Fibroblast of lung (primary cell): ENCODE results near the gene PHF2. TPM values are rescaled to one million over a fixed set of nuclear protein-coding genes. Genes with fewer than 3 reads are reported as not detected.

Experiments used
- DNase-seq, 2 donors: peaks; one replicate each; pipeline versions ENCODE4 v3.0.0 to v3.0.0-alpha.2; 2010; ENCODE audit warnings: low read depth in 2 of 2
- H2AFZ ChIP-seq: 2 replicates; pipeline ENCODE4 v1.5.1; 2012; ENCODE audit warnings: low read length, control low read depth, inconsistent platforms
- H3K27ac ChIP-seq: 2 replicates; pipeline ENCODE4 v1.5.1; 2011; ENCODE audit warnings: low read length, control low read depth; ENCODE audit not compliant: insufficient read depth
- H3K27me3 ChIP-seq: 2 replicates; pipeline ENCODE4 v1.5.1; 2011; ENCODE audit warnings: mild to moderate bottlenecking, low read length; ENCODE audit not compliant: control insufficient read depth, insufficient read depth
- H3K36me3 ChIP-seq: 2 replicates; pipeline ENCODE4 v1.5.1; 2011; ENCODE audit warnings: low read length; ENCODE audit not compliant: control insufficient read depth, insufficient read depth
- H3K4me1 ChIP-seq: 2 replicates; pipeline ENCODE4 v1.5.1; 2011; ENCODE audit warnings: low read length; ENCODE audit not compliant: control insufficient read depth, insufficient read depth; ENCODE audit errors: extremely low read depth
- H3K4me2 ChIP-seq: 2 replicates; pipeline ENCODE4 v1.5.1; 2011; ENCODE audit warnings: low read length, control low read depth; ENCODE audit not compliant: insufficient read depth; ENCODE audit errors: extremely low read depth
- H3K4me3 ChIP-seq, 4 experiments: fragments of 200-600 bp in 1 of 4; sonication (generic) in 1 of 4; replicated peaks in 1 of 4; 2 replicates each; pipeline ENCODE4 v1.5.1; 2011 to 2016; ENCODE audit warnings: low read length in 4 of 4, low read depth in 3 of 4, mild to moderate bottlenecking in 3 of 4, control low read depth in 2 of 4, inconsistent platforms in 1 of 4, mixed read lengths in 1 of 4; ENCODE audit not compliant: insufficient read depth in 1 of 4; ENCODE audit errors: control extremely low read depth in 1 of 4
- H3K79me2 ChIP-seq: 2 replicates; pipeline ENCODE4 v1.5.1; 2012; ENCODE audit warnings: mild to moderate bottlenecking, low read length, inconsistent platforms; ENCODE audit not compliant: control insufficient read depth, insufficient read depth
- H3K9ac ChIP-seq: 2 replicates; pipeline ENCODE4 v1.5.1; 2011; ENCODE audit warnings: mild to moderate bottlenecking, low read length, control low read depth; ENCODE audit not compliant: insufficient read depth
- H3K9me3 ChIP-seq: 2 replicates; pipeline ENCODE4 v1.5.1; 2012; ENCODE audit warnings: low read depth, low read length; ENCODE audit not compliant: control insufficient read depth, insufficient read depth
- H4K20me1 ChIP-seq: 2 replicates; pipeline ENCODE4 v1.5.1; 2011; ENCODE audit warnings: low read length; ENCODE audit not compliant: control insufficient read depth, insufficient read depth; ENCODE audit errors: extremely low read depth
- CTCF ChIP-seq, 2 donors: IDR thresholded peaks in 1 of 2; conservative IDR thresholded peaks in 1 of 2; 1 replicate in 1 of 2; 2 replicates in 1 of 2; pipeline ENCODE4 v1.5.1; 2011 to 2012; ENCODE audit warnings: low read length in 2 of 2, control low read depth in 1 of 2, inconsistent platforms in 1 of 2, low read depth in 1 of 2, mild to moderate bottlenecking in 1 of 2
- EZH2 ChIP-seq: IDR thresholded peaks from 2 replicates; pipeline ENCODE4 v1.5.1; 2012; ENCODE audit warnings: low read length, control low read depth, mild to moderate bottlenecking; ENCODE audit errors: missing control alignments
- polyA plus RNA-seq, 2 donors: library from polyadenylated mRNA; depleted of rRNA in 1 of 2; stranded (reverse) in 1 of 2; unstranded in 1 of 2; fragments of >200 nt; gene quantifications; 2 replicates each; pipeline ENCODE4 v1.2.1, GENCODE V29; 2011 to 2012; ENCODE audit warnings: missing spikeins in 1 of 2
- total RNA-seq: library from RNA; depleted of rRNA; stranded (reverse); fragments of >200 nt; gene quantifications from 2 replicates; pipeline ENCODE4 v1.2.1, GENCODE V29; 2014

The PHF2 gene
- total and polyA plus RNA-seq, 2 donors (not counting 1 experiment from before 2014, with no cell fraction given): 9.2 to 13.4 TPM

GRCh38 chr9:93533863-93534262 is 42.5 kb upstream of the PHF2 start:
- H3K4me1 ChIP-seq: no peaks in the 10 kb centered on the region
- H3K79me2 ChIP-seq: peaks cover 2% of the 10 kb centered on the region
- no peak overlapping the region for H3K27ac ChIP-seq
- no peaks in the 10 kb centered on the region for H3K9me3 ChIP-seq
- no peaks in the 10 kb centered on the region for H4K20me1 ChIP-seq
- no peak overlapping the region for H3K4me3 ChIP-seq
- no peak for TF ChIP-seq EZH2
- TF ChIP-seq CTCF (conservative IDR thresholded peaks at IDR 0.05 in 1 of 2, IDR thresholded peaks at IDR 0.05 in 1 of 2; ENCODE audit: low read depth in 1 of 2, low read length in 2 of 2): no peak
- no peaks in the 10 kb centered on the region for H3K27me3 ChIP-seq
- no peak overlapping the region for H3K4me2 ChIP-seq
- no peak overlapping the region for H2AFZ ChIP-seq
- H3K9ac ChIP-seq: no peak overlapping the region
- peaks cover 13% of the 10 kb centered on the region for H3K36me3 ChIP-seq
- no peak for DNase-seq

- Histone ChIP-seq H3K36me3 (peaks cover 11% of the 10 kb centered on the region), H3K79me2 (peaks cover 4% of the 10 kb centered on the region)
Measured at GRCh38 chr9:93536167-93536566, 40.2 kb upstream of the PHF2 start.

GRCh38 chr9:93536874-93537273 is 39.5 kb upstream of the PHF2 start:
- peaks cover 5% of the 10 kb centered on the region for H3K79me2 ChIP-seq
- no peak overlapping the region for H3K9ac ChIP-seq
- no peaks in the 10 kb centered on the region for H4K20me1 ChIP-seq

More at GRCh38 chr9:93536167-93536566, 40.2 kb upstream of the PHF2 start:
- no peaks in the 10 kb centered on the region for H4K20me1 ChIP-seq
- H3K9ac ChIP-seq: no peak overlapping the region
- no peak overlapping the region for H2AFZ ChIP-seq
- H3K27me3 ChIP-seq: no peaks in the 10 kb centered on the region
- H3K4me3 ChIP-seq: no peak overlapping the region
- no peak overlapping the region for H3K4me2 ChIP-seq
- H3K27ac ChIP-seq: no peak overlapping the region
- no peaks in the 10 kb centered on the region for H3K4me1 ChIP-seq
- H3K9me3 ChIP-seq: no peaks in the 10 kb centered on the region
- DNase-seq: no peak
- no peak for TF ChIP-seq EZH2
- no peak for TF ChIP-seq CTCF (conservative IDR thresholded peaks at IDR 0.05 in 1 of 2, IDR thresholded peaks at IDR 0.05 in 1 of 2; ENCODE audit: low read depth in 1 of 2, low read length in 2 of 2)

More at GRCh38 chr9:93536874-93537273, 39.5 kb upstream of the PHF2 start:
- no peak for TF ChIP-seq CTCF (conservative IDR thresholded peaks at IDR 0.05 in 1 of 2, IDR thresholded peaks at IDR 0.05 in 1 of 2; ENCODE audit: low read depth in 1 of 2, low read length in 2 of 2)
- no peak for TF ChIP-seq EZH2
- Histone ChIP-seq H3K4me2 (no peak overlapping the region), H3K4me1 (no peaks in the 10 kb centered on the region), H3K36me3 (peaks cover 12% of the 10 kb centered on the region), H3K4me3 (no peak overlapping the region), H3K9me3 (no peaks in the 10 kb centered on the region), H3K27me3 (no peaks in the 10 kb centered on the region), H2AFZ (no peak overlapping the region), H3K27ac (no peak overlapping the region)
- no peak for DNase-seq
